GM18508 (cell line): Measurements from ENCODE around the gene GAL3ST2.

Experiments
- ATAC-seq: cut with Tn5 transposase; IDR thresholded peaks from one replicate; pipeline ENCODE4 v1.9.1; 2021; ENCODE audit warnings: moderate number of reproducible peaks; ENCODE audit not compliant: insufficient read depth, unreplicated experiment

Gene GAL3ST2

GRCh38 chr2:241836292-241836691 is 59.7 kb downstream of the GAL3ST2 start:
- ATAC-seq, result no peak

GRCh38 chr2:241837197-241837965 is 60.8 kb downstream of the GAL3ST2 start:
- no peak for ATAC-seq

GRCh38 chr2:241841181-241842066 is 64.8 kb downstream of the GAL3ST2 start:
- ATAC-seq, result no peak

- no peak for ATAC-seq
Observed at GRCh38 chr2:241842067-241842415, 65.4 kb downstream of the GAL3ST2 start.

GRCh38 chr2:241842620-241843211 is 66.1 kb downstream of the GAL3ST2 start:
- ATAC-seq, result no peak

- no peak for ATAC-seq
Observed at GRCh38 chr2:241843321-241844065, 66.9 kb downstream of the GAL3ST2 start.

GRCh38 chr2:241844066-241844728 is 67.6 kb downstream of the GAL3ST2 start:
- no peak for ATAC-seq

- no peak for ATAC-seq
Observed at GRCh38 chr2:241844831-241845578, 68.4 kb downstream of the GAL3ST2 start.

- no peak for ATAC-seq
Observed at GRCh38 chr2:241846406-241846805, 69.8 kb downstream of the GAL3ST2 start.

GRCh38 chr2:241848761-241849615 is 72.4 kb downstream of the GAL3ST2 start:
- no peak for ATAC-seq

- no peak for ATAC-seq
Observed at GRCh38 chr2:241849616-241850543, 73.3 kb downstream of the GAL3ST2 start.

- ATAC-seq, result no peak
Observed at GRCh38 chr2:241850544-241851324, 74.1 kb downstream of the GAL3ST2 start.

- ATAC-seq, result no peak
Observed at GRCh38 chr2:241851325-241852115, 74.9 kb downstream of the GAL3ST2 start.

- no peak for ATAC-seq
Observed at GRCh38 chr2:241852116-241852980, 75.7 kb downstream of the GAL3ST2 start.
